Measurements from ENCODE around the gene PSG4.
"Not testable (repeated sequence)": the region's sequence is repeated elsewhere in the genome, so short reads cannot be mapped to it uniquely, and the experiment has no call there.

PSG4 gene

GRCh38 chr19:43198686-43199419, 6.6 kb downstream of the PSG4 start:
- DNase-seq (ENCODE audit: low spot score) = not testable (repeated sequence)

GRCh38 chr19:43197666-43198397, 7.6 kb downstream of the PSG4 start:
- not testable (repeated sequence) for DNase-seq (ENCODE audit: low spot score)

GRCh38 chr19:43194397-43194796, 11.0 kb downstream of the PSG4 start:
- DNase-seq (ENCODE audit: low spot score) = not testable (repeated sequence)

- not testable (repeated sequence) for DNase-seq (ENCODE audit: low spot score)
These were observed 12.9 kb downstream of the PSG4 start for GRCh38 chr19:43192381-43193155.

DNA sequence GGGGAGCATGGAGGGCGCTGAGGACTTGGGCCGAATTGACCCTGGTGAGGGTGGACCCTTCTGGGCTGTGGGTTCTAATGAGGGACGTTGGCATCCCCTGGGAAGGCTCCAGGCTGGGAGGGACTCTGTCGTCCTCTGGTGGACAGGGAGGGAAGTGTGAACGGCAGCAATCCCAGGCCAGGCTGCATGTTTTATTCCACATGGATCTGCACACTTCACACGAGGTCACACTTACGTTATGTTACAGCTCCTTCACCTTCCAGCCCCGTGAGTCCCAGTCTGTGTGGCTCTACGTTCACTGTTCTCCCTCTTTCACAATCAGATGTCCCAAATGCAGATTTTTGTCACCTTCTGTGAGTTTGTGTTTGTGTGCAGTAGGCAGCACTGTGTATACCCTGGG, 17.3 kb downstream of the PSG4 start:
- not testable (repeated sequence) for DNase-seq (ENCODE audit: low spot score)

DNA sequence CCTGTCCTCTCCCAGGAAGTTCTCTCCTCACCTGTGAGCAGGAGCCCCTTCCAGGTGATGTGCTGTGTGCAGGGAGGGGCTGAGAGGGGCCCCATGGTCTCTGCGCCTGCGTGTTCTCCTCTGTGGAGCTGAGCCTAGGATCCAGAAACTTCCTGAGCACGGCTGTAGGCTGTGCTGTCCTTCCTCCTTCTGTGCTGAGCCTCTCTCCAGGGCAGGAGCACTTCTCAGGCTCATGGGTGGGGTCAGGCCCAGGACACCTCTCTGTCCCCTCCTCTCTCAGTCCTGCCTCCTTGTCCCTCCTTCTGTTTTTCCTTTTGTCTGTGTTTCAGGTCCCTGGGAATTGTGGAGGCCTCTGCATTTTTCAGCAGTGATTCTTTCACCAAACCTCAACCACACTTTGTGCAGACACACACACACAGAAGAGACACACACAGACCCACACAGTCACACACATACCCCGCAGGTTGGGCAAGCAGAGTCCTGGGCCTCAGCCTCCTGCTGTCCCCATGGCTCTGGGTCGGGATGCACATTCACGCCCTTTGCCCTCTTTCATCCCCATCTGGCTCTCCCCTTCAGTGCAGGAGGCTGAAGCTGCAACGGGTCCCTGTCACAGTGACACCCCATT, 19.0 kb downstream of the PSG4 start, which contains the start of gene PSG5:
PSG5 (minus strand) TSS at position 226 of the 625 bp plus-strand sequence; CDS start at position 95, 131 bp downstream.
- DNase-seq (ENCODE audit: low spot score) = not testable (repeated sequence)

- DNase-seq (ENCODE audit: low spot score) = not testable (repeated sequence)
These were observed 23.3 kb downstream of the PSG4 start for GRCh38 chr19:43181869-43182771.

GRCh38 chr19:43179569-43180147, 25.8 kb downstream of the PSG4 start:
- not testable (repeated sequence) for DNase-seq (ENCODE audit: low spot score)

DNA sequence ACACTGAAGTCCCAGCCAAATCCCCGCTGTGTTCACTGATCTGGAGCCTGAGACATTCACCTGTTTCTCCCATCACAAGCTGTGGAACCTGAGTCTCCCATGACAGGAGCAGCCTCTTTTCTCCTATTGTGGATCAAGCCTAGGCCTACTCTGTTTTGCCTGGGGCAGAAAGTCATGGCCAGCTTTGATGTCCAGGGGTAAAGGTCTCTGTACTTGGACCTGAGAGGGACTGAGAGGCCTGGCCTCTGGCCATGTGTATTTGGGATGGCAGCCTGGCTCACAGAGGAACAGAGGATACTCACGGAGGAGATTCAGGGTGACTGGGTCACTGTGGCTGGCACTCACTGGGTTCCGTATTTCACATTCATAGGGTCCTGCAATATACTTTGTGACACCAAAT, 26.9 kb downstream of the PSG4 start:
- DNase-seq (ENCODE audit: low spot score) = not testable (repeated sequence)

DNA sequence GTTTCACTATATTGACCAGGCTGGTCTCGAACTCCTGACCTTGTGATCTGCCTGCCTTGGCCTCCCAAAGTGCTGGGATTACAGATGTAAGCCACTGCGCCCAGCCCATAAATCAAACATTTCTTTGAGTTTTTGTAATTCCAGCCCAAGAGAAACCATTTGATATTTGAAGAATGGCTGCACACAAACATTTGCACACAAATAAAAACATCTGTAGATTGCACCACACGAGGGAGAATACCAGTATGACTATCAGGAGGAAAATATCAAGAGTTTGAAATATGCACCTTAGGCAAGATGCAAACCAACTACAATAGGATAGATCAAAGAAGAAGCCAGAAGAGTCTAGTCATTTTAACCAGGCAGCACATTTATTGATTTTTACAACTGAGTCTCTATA, 39.5 kb downstream of the PSG4 start:
- DNase-seq (ENCODE audit: low spot score) = not testable (repeated sequence)

- DNase-seq (ENCODE audit: low spot score) = not testable (repeated sequence)
These were observed 42.3 kb downstream of the PSG4 start for GRCh38 chr19:43163135-43163534.

- not testable (repeated sequence) for DNase-seq (ENCODE audit: low spot score)
These were observed 43.2 kb downstream of the PSG4 start for GRCh38 chr19:43162261-43162660.

DNA sequence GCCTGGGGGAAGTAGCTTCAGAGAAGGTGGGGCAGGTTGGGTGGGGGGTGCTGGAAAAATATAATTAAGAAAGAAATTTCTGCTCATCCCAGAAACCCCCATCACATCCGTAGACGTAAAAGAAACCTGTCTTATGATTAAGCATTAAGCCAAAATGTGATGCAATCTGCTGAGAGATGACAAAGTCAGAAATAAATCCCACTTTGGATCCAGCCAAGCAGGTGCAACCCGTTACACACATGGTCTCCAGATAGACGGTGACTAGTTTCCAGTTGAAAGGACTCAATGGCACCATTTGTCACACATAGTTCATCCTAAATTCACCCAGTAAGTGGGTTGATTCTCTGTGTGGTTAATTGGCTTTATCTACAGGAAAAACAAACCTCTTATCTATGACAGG, 53.2 kb downstream of the PSG4 start:
- no peak for DNase-seq (ENCODE audit: low spot score)

- not testable (repeated sequence) for DNase-seq (ENCODE audit: low spot score)
These were observed 55.6 kb downstream of the PSG4 start for GRCh38 chr19:43149788-43150187.

- no peak for DNase-seq (ENCODE audit: low spot score)
These were observed 57.2 kb downstream of the PSG4 start for GRCh38 chr19:43148233-43148632.

All from SK-N-DZ (cell line).